Mucosa of rectum (tissue), 2 donors: Measurements from ENCODE around the gene OR8K1.

ENCODE experiments used
- H3K27ac ChIP-seq, 2 donors: one replicate each; pipeline ENCODE4 v1.7.0; 2013; ENCODE audit warnings: inconsistent platforms in 2 of 2, low read depth in 2 of 2, low read length in 2 of 2
- H3K27me3 ChIP-seq, 2 donors: one replicate each; pipeline ENCODE4 v1.7.0; 2013; ENCODE audit warnings: low read length in 2 of 2; ENCODE audit not compliant: control insufficient read depth in 2 of 2, insufficient read depth in 2 of 2
- H3K36me3 ChIP-seq, 2 donors: one replicate each; pipeline ENCODE4 v1.7.0; 2013; ENCODE audit warnings: low read length in 2 of 2; ENCODE audit not compliant: control insufficient read depth in 2 of 2, insufficient read depth in 2 of 2
- H3K4me1 ChIP-seq, 2 donors: one replicate each; pipeline ENCODE4 v1.7.0; 2013; ENCODE audit warnings: low read length in 2 of 2, mild to moderate bottlenecking in 1 of 2; ENCODE audit not compliant: control insufficient read depth in 2 of 2, insufficient read depth in 2 of 2
- H3K4me3 ChIP-seq, 2 donors: one replicate each; pipeline ENCODE4 v1.7.0; 2013; ENCODE audit warnings: low read length in 2 of 2
- H3K9ac ChIP-seq, 2 donors: one replicate each; pipeline ENCODE4 v1.7.0; 2013; ENCODE audit warnings: low read length in 2 of 2, low read depth in 1 of 2, mild to moderate bottlenecking in 1 of 2
- H3K9me3 ChIP-seq, 2 donors: one replicate each; pipeline ENCODE4 v1.7.0; 2013; ENCODE audit warnings: low read length in 2 of 2; ENCODE audit not compliant: control insufficient read depth in 2 of 2
- donor health status: healthy.
- donor health status: Normal muscosa, but diverticular disease.

Gene OR8K1

GRCh38 chr11:56345739-56346138 lies at the start of gene OR8K1:
Gene OR8K1 (plus strand): TSS chr11:56346039. CDS start chr11:56346039, 0 bp downstream.
- Histone ChIP-seq H3K9me3 (no peaks in the 10 kb centered on the region), H3K4me3 (no peak within 1 kb of the TSS), H3K36me3 (no peaks in the 10 kb centered on the region), H3K27ac (no peak within 1 kb of the TSS), H3K4me1 (no peaks in the 10 kb centered on the region), H3K27me3 (no peaks in the 10 kb centered on the region), H3K9ac (no peak within 1 kb of the TSS)

DNA sequence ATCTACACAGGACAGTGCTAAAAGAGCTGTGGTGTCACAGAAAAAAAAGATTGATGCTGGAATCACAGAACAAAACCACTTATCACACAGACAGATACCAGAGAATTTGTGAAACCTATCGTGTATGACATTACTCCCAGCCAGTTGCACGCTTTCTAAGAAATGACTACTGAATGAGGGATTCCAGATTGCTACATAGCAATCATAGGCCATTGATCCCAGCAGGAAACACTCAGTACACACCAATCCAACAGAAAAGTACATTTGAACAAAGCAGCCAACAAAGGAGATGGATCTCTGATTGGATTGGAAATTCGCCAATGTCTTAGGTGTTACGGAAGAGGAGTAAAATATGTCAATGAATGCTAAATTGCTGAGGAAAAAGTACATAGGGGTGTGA lies 48.9 kb upstream of the OR8K1 start:
- no peaks in the 10 kb centered on the region for H3K9me3 ChIP-seq
- H3K27me3 ChIP-seq: no peaks in the 10 kb centered on the region
- H3K27ac ChIP-seq: no peak overlapping the region
- H3K9ac ChIP-seq: no peak overlapping the region
- no peaks in the 10 kb centered on the region for H3K36me3 ChIP-seq
- H3K4me3 ChIP-seq: no peak overlapping the region
- no peaks in the 10 kb centered on the region for H3K4me1 ChIP-seq

- no peak overlapping the region for H3K9ac ChIP-seq
- no peak overlapping the region for H3K4me3 ChIP-seq
- no peaks in the 10 kb centered on the region for H3K27me3 ChIP-seq
- no peak overlapping the region for H3K27ac ChIP-seq
- H3K36me3 ChIP-seq: no peaks in the 10 kb centered on the region
- no peaks in the 10 kb centered on the region for H3K9me3 ChIP-seq
- H3K4me1 ChIP-seq: no peaks in the 10 kb centered on the region
Observed at GRCh38 chr11:56307836-56308235, 38.0 kb upstream of the OR8K1 start.

GRCh38 chr11:56314844-56315243 lies 31.0 kb upstream of the OR8K1 start, which contains the start of gene OR8K3:
Gene OR8K3 (plus strand): TSS chr11:56315144. CDS start chr11:56318307, 3,163 bp downstream.
- Histone ChIP-seq H3K27ac (no peak within 1 kb of the TSS), H3K4me3 (no peak within 1 kb of the TSS), H3K9ac (no peak within 1 kb of the TSS), H3K27me3 (no peaks in the 10 kb centered on the region), H3K36me3 (no peaks in the 10 kb centered on the region), H3K9me3 (no peaks in the 10 kb centered on the region), H3K4me1 (no peaks in the 10 kb centered on the region)

DNA sequence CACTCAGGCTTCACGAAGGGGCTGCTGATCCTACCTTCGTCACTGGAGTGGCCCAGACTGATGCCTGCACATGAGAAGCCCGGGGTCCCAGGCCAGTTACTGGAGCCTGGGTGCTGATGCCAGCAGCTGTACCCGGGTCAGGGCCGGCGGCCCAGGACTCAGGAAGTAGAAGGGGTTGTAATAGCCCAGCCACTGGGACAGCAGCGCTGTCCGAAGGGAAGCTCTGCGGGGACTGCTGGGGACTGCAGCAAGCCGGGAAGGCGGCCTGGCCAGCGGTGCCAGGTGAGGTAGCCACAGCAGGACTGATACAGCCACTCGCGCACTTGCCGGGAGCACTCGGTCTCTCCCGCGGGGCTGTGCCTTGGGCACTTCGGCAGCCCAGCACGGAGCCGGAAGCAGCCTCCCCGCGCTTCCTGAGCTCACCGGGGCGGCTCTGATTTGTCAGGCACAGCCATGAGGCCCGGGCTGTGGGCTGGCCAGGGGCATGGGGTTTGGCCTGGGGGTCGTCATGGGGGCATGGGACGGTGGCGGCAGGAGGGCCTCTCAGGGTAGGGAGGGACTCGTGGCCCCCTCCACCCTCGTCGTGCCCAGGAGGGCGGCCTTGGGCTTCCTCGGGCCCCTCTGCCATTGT lies 13.9 kb upstream of the OR8K1 start:
- no peak overlapping the region for H3K4me3 ChIP-seq

DNA sequence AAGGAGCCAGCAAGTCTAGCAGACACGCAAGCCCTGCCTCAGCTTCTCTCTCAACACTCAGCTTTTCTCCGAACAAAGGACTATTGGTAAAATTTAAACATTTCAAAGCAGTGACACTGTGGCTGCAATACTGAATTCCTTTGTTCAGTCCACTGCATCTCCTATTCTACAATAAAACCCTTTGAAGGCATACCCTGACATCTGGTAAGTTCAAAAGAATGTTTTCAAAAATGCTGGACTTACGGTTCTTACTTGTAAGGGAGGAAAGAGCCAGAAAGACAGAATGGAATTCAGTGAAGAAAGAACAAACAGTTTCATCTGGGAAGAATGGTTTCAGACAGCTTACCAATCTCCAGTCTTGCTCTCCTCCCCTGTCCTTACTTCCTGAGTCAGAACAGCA lies 12.7 kb upstream of the OR8K1 start:
- no peak overlapping the region for H3K4me3 ChIP-seq
- no peaks in the 10 kb centered on the region for H3K4me1 ChIP-seq
- H3K9me3 ChIP-seq: no peaks in the 10 kb centered on the region
- no peak overlapping the region for H3K27ac ChIP-seq
- no peaks in the 10 kb centered on the region for H3K27me3 ChIP-seq
- no peak overlapping the region for H3K9ac ChIP-seq
- H3K36me3 ChIP-seq: no peaks in the 10 kb centered on the region

More for the DNA sequence above, 13.9 kb upstream of the OR8K1 start:
- Histone ChIP-seq H3K9ac (no peak overlapping the region), H3K9me3 (no peaks in the 10 kb centered on the region), H3K27ac (no peak overlapping the region), H3K27me3 (no peaks in the 10 kb centered on the region), H3K4me1 (no peaks in the 10 kb centered on the region), H3K36me3 (no peaks in the 10 kb centered on the region)

- H3K9ac ChIP-seq: no peak overlapping the region
- H3K4me1 ChIP-seq: no peaks in the 10 kb centered on the region
- no peaks in the 10 kb centered on the region for H3K36me3 ChIP-seq
- H3K27ac ChIP-seq: no peak overlapping the region
- no peak overlapping the region for H3K4me3 ChIP-seq
- H3K27me3 ChIP-seq: no peaks in the 10 kb centered on the region
- no peaks in the 10 kb centered on the region for H3K9me3 ChIP-seq
Observed at GRCh38 chr11:56340289-56340688, 5.5 kb upstream of the OR8K1 start.

DNA sequence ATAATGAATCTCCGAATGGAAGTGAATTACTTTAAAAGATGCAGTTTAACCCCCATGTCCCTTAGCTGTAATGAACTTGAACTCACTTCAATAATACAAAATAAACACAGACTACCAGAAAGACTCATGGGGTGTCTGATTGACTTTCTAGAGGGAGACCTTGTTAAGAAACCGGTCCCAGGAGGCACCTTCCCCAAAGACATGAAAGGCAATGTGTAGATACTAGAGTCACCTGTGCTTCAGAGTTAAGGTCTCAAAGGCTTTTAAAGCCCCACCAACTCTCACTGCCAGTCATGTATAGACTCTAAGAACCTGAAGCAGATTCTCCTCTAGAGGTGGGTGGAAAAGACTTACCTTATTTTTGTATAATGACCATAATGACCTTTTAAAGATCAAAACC lies 8.2 kb downstream of the OR8K1 start, which contains the start of gene OR8J1:
OR8J1 (plus strand) TSS at position 301 of the 400 bp plus-strand sequence. CDS start 5,956 bp downstream, outside the sequence.
- no peaks in the 10 kb centered on the region for H3K4me1 ChIP-seq
- no peaks in the 10 kb centered on the region for H3K9me3 ChIP-seq
- no peaks in the 10 kb centered on the region for H3K27me3 ChIP-seq
- no peak within 1 kb of the TSS for H3K4me3 ChIP-seq
- H3K36me3 ChIP-seq: no peaks in the 10 kb centered on the region
- H3K9ac ChIP-seq: no peak within 1 kb of the TSS
- H3K27ac ChIP-seq: no peak within 1 kb of the TSS

DNA sequence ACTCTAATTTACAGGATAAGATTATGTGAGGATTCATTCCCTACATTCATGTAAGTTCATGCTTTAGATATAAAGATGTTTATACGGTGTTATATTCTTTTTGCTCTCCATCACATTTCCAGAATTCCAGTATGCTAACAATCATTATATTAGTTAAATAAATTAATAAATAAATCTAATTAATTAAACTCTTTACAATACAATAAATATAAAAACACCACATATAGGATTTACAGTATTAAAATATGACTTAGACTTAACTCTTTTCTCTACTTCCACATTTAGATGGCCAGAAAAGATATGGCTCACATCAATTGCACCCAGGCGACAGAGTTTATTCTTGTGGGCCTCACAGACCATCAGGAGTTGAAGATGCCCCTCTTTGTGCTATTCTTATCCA lies 29.5 kb downstream of the OR8K1 start, which contains the start of gene OR8U1:
OR8U1 (plus strand) TSS at position 301 of the 400 bp plus-strand sequence; CDS start at position 301, 0 bp downstream.
- Histone ChIP-seq H3K36me3 (no peaks in the 10 kb centered on the region), H3K4me1 (no peaks in the 10 kb centered on the region), H3K27ac (no peak within 1 kb of the TSS), H3K27me3 (no peaks in the 10 kb centered on the region), H3K4me3 (no peak within 1 kb of the TSS), H3K9ac (no peak within 1 kb of the TSS), H3K9me3 (no peaks in the 10 kb centered on the region)

DNA sequence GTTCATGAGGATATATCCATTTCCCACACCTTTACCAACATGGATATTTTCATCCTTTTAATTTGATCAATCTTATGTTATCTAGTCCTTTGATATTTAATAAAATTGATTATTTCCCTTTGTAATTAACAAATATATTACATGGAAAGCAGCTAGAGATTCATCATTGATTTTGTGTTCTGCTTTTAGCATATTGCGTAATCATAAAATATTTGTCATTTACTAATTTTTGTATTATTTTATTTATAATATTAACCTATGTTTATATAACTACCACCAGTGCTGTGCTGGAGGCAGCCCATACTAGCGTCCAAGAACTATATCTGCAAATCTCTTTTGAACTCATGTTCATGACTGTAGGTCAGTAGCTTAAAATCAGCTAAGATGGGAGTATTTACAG lies 34.3 kb downstream of the OR8K1 start:
- Histone ChIP-seq H3K27ac (no peak overlapping the region), H3K9me3 (no peaks in the 10 kb centered on the region), H3K4me3 (no peak overlapping the region), H3K27me3 (no peaks in the 10 kb centered on the region), H3K9ac (no peak overlapping the region), H3K36me3 (no peaks in the 10 kb centered on the region), H3K4me1 (no peaks in the 10 kb centered on the region)
